Right atrium auricular region (tissue), 2 donors: ENCODE data around the gene TWF2. TPM values are rescaled to one million over a fixed set of nuclear protein-coding genes. Genes with fewer than 3 reads are reported as not detected.

Experiments
- DNase-seq: peaks from one replicate; pipeline ENCODE4 v3.0.0-alpha.2; 2019; ENCODE audit warnings: low spot score
- H3K27ac ChIP-seq, 2 donors: fragments of 200-600 bp; sonication (generic); 1 replicate in 1 of 2; 2 replicates in 1 of 2; pipeline ENCODE4 v1.5.1; 2016 to 2019
- H3K27me3 ChIP-seq, 2 donors: fragments of 200-600 bp; sonication (generic); one replicate each; pipeline versions ENCODE4 v1.5.1 to v1.6.0; 2017 to 2019
- H3K36me3 ChIP-seq: fragments of 200-600 bp; sonication (generic); one replicate; pipeline ENCODE4 v1.5.1; 2016
- H3K4me1 ChIP-seq, 2 donors: fragments of 200-600 bp; sonication (generic); one replicate each; pipeline versions ENCODE4 v1.5.1 to v1.6.0; 2017 to 2019
- H3K4me3 ChIP-seq, 2 donors: fragments of 200-600 bp; sonication (generic); 1 replicate in 1 of 2; 2 replicates in 1 of 2; pipeline ENCODE4 v1.5.1; 2017 to 2019; ENCODE audit warnings: mild to moderate bottlenecking in 1 of 2, moderate library complexity in 1 of 2
- H3K9me3 ChIP-seq, 2 donors: fragments of 200-600 bp; sonication (generic); one replicate each; pipeline ENCODE4 v1.5.1; 2019
- total RNA-seq, 2 donors: library from RNA; depleted of rRNA; stranded (reverse); fragments of >200 nt; gene quantifications; one replicate each; pipeline ENCODE4 v1.1.0, GENCODE V29; 2016
- TF ChIP-seq, protein P1 (sequence below), 2 donors: fragments of 200-600 bp; sonication (generic); IDR thresholded peaks; one replicate each; pipeline ENCODE4 v1.5.1; 2019; ENCODE audit warnings: antibody characterized with exemption in 2 of 2

TWF2 gene
- total RNA-seq, 2 donors from 2014 or later: 54.4 to 58.6 TPM

DNA sequence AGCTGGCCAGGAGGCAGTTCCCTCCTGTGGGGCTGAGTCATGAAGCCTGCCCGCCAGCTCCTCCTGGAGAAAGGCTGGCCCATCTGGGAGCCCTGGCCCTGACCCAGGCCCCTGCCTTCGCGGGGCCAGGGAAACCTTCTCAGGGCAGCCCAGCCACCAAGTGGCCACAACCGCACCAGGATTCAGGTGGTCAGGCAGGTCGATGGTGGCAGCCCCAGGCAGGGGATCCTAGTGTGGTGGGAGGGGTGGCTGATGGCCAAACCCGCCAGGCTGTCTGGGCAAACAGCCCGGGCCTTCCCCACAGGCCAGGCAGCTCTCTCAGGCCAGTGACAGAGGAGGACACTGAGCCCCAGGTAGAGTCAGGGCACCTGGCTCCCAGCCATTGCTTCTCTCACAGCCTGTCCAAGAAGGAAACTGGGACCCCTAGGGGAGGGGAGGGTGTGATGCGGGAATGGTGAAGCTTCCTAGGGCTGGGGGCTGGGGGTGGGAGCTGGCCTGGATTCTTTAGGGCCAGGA lies 1.2 kb downstream of the TWF2 start:
- peak overlapping the region; percentile 93 to 95 for H3K27ac ChIP-seq
- H3K4me1 ChIP-seq: peaks cover 0 to 68% of the 10 kb centered on the region in 2 donors
- H3K9me3 ChIP-seq: no peaks in the 10 kb centered on the region
- H3K36me3 ChIP-seq: no peaks in the 10 kb centered on the region
- no peaks in the 10 kb centered on the region for H3K27me3 ChIP-seq
- peak overlapping the region; percentile 78 to 85 for H3K4me3 ChIP-seq
- DNase-seq: peak; percentile 93
- TF ChIP-seq, protein P1, sequence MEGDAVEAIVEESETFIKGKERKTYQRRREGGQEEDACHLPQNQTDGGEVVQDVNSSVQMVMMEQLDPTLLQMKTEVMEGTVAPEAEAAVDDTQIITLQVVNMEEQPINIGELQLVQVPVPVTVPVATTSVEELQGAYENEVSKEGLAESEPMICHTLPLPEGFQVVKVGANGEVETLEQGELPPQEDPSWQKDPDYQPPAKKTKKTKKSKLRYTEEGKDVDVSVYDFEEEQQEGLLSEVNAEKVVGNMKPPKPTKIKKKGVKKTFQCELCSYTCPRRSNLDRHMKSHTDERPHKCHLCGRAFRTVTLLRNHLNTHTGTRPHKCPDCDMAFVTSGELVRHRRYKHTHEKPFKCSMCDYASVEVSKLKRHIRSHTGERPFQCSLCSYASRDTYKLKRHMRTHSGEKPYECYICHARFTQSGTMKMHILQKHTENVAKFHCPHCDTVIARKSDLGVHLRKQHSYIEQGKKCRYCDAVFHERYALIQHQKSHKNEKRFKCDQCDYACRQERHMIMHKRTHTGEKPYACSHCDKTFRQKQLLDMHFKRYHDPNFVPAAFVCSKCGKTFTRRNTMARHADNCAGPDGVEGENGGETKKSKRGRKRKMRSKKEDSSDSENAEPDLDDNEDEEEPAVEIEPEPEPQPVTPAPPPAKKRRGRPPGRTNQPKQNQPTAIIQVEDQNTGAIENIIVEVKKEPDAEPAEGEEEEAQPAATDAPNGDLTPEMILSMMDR (IDR thresholded peaks at IDR 0.05): no peak

GRCh38 chr3:52237006-52237656 lies 1.8 kb downstream of the TWF2 start:
- Histone ChIP-seq H3K27me3 (no peaks in the 10 kb centered on the region), H3K4me3 (peak overlapping the region; percentile 8 to 85), H3K36me3 (peaks cover 4% of the 10 kb centered on the region), H3K27ac (peak overlapping the region; percentile 93 to 95), H3K4me1 (peaks cover 0 to 73% of the 10 kb centered on the region in 2 donors), H3K9me3 (no peaks in the 10 kb centered on the region)
- DNase-seq: no peak
- TF ChIP-seq, protein P1 (IDR thresholded peaks at IDR 0.05): no peak

DNA sequence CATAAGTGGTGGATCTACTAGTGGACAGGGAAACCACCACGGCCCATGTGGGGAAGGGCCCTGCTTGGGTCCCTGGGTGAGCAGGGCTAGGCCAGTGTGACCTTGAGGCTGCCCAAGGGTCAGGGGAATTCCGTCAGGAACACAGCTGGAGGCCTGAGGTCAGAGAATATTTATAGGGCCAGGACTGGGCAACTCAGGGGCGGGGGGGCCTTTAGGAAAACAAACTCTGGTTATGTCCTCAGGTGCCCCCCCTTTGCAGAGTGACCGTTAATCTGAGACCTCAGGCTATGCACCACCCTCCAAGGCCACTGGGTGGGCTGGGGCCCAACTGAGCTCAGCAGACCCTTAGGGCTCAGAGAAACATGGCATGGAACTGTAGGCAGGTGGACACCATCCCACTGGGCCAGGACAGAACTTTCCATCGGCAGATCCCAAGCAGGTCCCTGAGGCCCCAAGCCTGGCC lies 2.5 kb downstream of the TWF2 start:
- DNase-seq: no peak
- no peak overlapping the region for H3K4me3 ChIP-seq
- peaks cover 0 to 79% of the 10 kb centered on the region in 2 donors for H3K4me1 ChIP-seq
- peak overlapping the region; percentile 93 to 95 for H3K27ac ChIP-seq
- TF ChIP-seq, protein P1 (IDR thresholded peaks at IDR 0.05): no peak
- H3K9me3 ChIP-seq: no peaks in the 10 kb centered on the region
- peaks cover 10% of the 10 kb centered on the region for H3K36me3 ChIP-seq
- no peaks in the 10 kb centered on the region for H3K27me3 ChIP-seq

- Histone ChIP-seq H3K9me3 (no peaks in the 10 kb centered on the region), H3K4me1 (peaks cover 0 to 70% of the 10 kb centered on the region in 2 donors), H3K36me3 (peaks cover 27% of the 10 kb centered on the region), H3K27ac (peak overlapping the region; percentile 93 to 95), H3K4me3 (peak overlapping the region in 1 of 2 donors; percentile 26), H3K27me3 (no peaks in the 10 kb centered on the region)
- TF ChIP-seq, protein P1 (IDR thresholded peaks at IDR 0.05): no peak
- no peak for DNase-seq
These were observed 4.2 kb downstream of the TWF2 start for GRCh38 chr3:52234516-52235447.

- Histone ChIP-seq H3K4me1 (peaks cover 0 to 69% of the 10 kb centered on the region in 2 donors), H3K4me3 (peak overlapping the region in 1 of 2 donors; percentile 26), H3K36me3 (peaks cover 35% of the 10 kb centered on the region), H3K27me3 (no peaks in the 10 kb centered on the region), H3K27ac (peak overlapping the region; percentile 93 to 95), H3K9me3 (no peaks in the 10 kb centered on the region)
- DNase-seq: no peak
- TF ChIP-seq, protein P1 (IDR thresholded peaks at IDR 0.05): no peak
These were observed 5.0 kb downstream of the TWF2 start for GRCh38 chr3:52233968-52234367.
